Esophagus muscularis mucosa (tissue), 4 donors: ENCODE results near the gene DTNBP1. TPM values are rescaled to one million over a fixed set of nuclear protein-coding genes. Genes with fewer than 3 reads are reported as not detected.

Source experiments
- DNase-seq: peaks from one replicate; pipeline ENCODE4 v3.0.0-alpha.2; 2017; ENCODE audit errors: extremely low spot score
- H3K27ac ChIP-seq, 4 donors: fragments of 200-600 bp; sonication (generic); replicated peaks in 1 of 4; 1 replicate in 3 of 4; 2 replicates in 1 of 4; pipeline ENCODE4 v1.5.1; 2016 to 2019; ENCODE audit warnings: mild to moderate bottlenecking in 1 of 4
- H3K27me3 ChIP-seq, 4 donors: fragments of 200-600 bp; sonication (generic); one replicate each; pipeline versions ENCODE4 v1.5.1 to v1.6.0; 2016 to 2019
- H3K36me3 ChIP-seq, 4 donors: fragments of 200-600 bp; sonication (generic); one replicate each; pipeline ENCODE4 v1.5.1; 2016 to 2019
- H3K4me1 ChIP-seq, 4 donors: fragments of 200-600 bp; sonication (generic); one replicate each; pipeline ENCODE4 v1.5.1; 2016 to 2019
- H3K4me3 ChIP-seq, 4 donors: fragments of 200-600 bp; sonication (generic); 1 replicate in 2 of 4; 2 replicates in 2 of 4; pipeline ENCODE4 v1.5.1; 2016 to 2019; ENCODE audit warnings: mild to moderate bottlenecking in 4 of 4, moderate library complexity in 1 of 4
- H3K9me3 ChIP-seq, 4 donors: fragments of 200-600 bp; sonication (generic); 1 replicate in 3 of 4; 2 replicates in 1 of 4; pipeline ENCODE4 v1.5.1; 2016 to 2019
- EP300 ChIP-seq: sonication (generic); formaldehyde crosslinking; IDR thresholded peaks from one replicate; pipeline ENCODE4 v1.6.1; 2017; ENCODE audit warnings: antibody characterized with exemption
- POLR2A ChIP-seq: fragments of 450-650 bp; IDR thresholded peaks from one replicate; pipeline ENCODE4 v1.6.1; 2017; ENCODE audit warnings: antibody characterized with exemption, moderate library complexity, mild to moderate bottlenecking, low read depth
- POLR2AphosphoS5 ChIP-seq, 2 donors: sonication (generic); formaldehyde crosslinking; IDR thresholded peaks; one replicate each; pipeline ENCODE4 v1.6.1; 2017; ENCODE audit warnings: antibody characterized with exemption in 2 of 2
- WGBS: methylation state at CpG from one replicate; pipeline ENCODE4 v1.1.5; 2018; 5-methylcytosine and 5-hydroxymethylcytosine counted together
- intact Hi-C: fragments of 100-400 bp; cut with DNase I; formaldehyde crosslinking; loops from one replicate; pipeline ENCODE4 v1.15.1; 2023
- total RNA-seq, 4 donors: library from RNA; depleted of rRNA; stranded (reverse); fragments of >200 nt; gene quantifications; one replicate each; pipeline versions ENCODE4 v1.1.0 to v1.2.1, GENCODE V29; 2016
- TF ChIP-seq, protein P1 (sequence below), 3 experiments: fragments of 200-600 bp in 2 of 3; fragments of 450-650 bp in 1 of 3; sonication (generic) in 2 of 3; IDR thresholded peaks; one replicate each; pipeline ENCODE4 v1.5.1; 2017 to 2019; ENCODE audit warnings: antibody characterized with exemption in 3 of 3, mild to moderate bottlenecking in 2 of 3, moderate library complexity in 1 of 3

Gene DTNBP1
- total RNA-seq, 4 donors from 2014 or later: 18.3 to 26.8 (median 25.4) TPM

DNA sequence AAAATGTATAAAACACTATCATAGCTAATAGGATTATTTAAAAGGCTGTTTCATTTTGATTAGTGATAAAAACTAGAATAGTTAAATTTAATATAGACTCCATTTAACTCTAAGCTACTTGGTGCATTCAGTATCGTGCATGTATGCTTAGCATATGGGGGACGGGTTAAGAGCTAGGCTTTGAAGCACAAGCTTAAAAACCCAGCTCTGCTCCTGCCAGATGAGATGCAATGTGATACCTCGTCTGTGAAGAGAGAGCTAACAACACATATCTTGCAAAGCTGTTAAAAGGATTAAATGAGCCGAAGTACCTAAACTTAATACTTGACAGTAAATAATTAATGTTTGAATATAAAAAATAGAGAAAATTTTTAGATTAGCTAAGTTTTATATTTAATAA, 42.2 kb downstream of the DTNBP1 start:
- WGBS: 81% methylated on average over 4 of the region's 4 CpGs
- intact Hi-C loops: loop anchor here (5.0 to 10.0 kb wide), 3 partner anchors 128 to 1486 kb away; no protein-coding TSS in a partner anchor

GRCh38 chr6:15619330-15619729, 43.5 kb downstream of the DTNBP1 start:
- DNase-seq: no peak
- peaks cover 0 to 8% (median 2%) of the 10 kb centered on the region in 4 donors for H3K36me3 ChIP-seq
- H3K27me3 ChIP-seq: no peaks in the 10 kb centered on the region
- 95% methylated on average over 1 of the region's 1 CpG for WGBS
- no peak overlapping the region for H3K4me3 ChIP-seq
- peaks cover 31 to 37% (median 34%) of the 10 kb centered on the region in 4 donors for H3K4me1 ChIP-seq
- intact Hi-C loops: no loop called here
- no peaks in the 10 kb centered on the region for H3K9me3 ChIP-seq
- TF ChIP-seq, protein P1, sequence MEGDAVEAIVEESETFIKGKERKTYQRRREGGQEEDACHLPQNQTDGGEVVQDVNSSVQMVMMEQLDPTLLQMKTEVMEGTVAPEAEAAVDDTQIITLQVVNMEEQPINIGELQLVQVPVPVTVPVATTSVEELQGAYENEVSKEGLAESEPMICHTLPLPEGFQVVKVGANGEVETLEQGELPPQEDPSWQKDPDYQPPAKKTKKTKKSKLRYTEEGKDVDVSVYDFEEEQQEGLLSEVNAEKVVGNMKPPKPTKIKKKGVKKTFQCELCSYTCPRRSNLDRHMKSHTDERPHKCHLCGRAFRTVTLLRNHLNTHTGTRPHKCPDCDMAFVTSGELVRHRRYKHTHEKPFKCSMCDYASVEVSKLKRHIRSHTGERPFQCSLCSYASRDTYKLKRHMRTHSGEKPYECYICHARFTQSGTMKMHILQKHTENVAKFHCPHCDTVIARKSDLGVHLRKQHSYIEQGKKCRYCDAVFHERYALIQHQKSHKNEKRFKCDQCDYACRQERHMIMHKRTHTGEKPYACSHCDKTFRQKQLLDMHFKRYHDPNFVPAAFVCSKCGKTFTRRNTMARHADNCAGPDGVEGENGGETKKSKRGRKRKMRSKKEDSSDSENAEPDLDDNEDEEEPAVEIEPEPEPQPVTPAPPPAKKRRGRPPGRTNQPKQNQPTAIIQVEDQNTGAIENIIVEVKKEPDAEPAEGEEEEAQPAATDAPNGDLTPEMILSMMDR (IDR thresholded peaks at IDR 0.05): no peak
- no peak overlapping the region for H3K27ac ChIP-seq

More for the DNA sequence above, 42.2 kb downstream of the DTNBP1 start:
- Histone ChIP-seq H3K9me3 (no peaks in the 10 kb centered on the region), H3K27ac (peak overlapping the region in 1 of 4 donors; percentile 69), H3K27me3 (no peaks in the 10 kb centered on the region), H3K4me3 (no peak overlapping the region), H3K36me3 (peaks cover 0 to 5% (median 0%) of the 10 kb centered on the region in 4 donors), H3K4me1 (peaks cover 31 to 37% (median 34%) of the 10 kb centered on the region in 4 donors)
- DNase-seq: no peak
- TF ChIP-seq EP300 (no peak), POLR2AphosphoS5 (IDR thresholded peaks at IDR 0.05) (no peak), POLR2A (no peak)
- TF ChIP-seq, protein P1 (IDR thresholded peaks at IDR 0.05): no peak

DNA sequence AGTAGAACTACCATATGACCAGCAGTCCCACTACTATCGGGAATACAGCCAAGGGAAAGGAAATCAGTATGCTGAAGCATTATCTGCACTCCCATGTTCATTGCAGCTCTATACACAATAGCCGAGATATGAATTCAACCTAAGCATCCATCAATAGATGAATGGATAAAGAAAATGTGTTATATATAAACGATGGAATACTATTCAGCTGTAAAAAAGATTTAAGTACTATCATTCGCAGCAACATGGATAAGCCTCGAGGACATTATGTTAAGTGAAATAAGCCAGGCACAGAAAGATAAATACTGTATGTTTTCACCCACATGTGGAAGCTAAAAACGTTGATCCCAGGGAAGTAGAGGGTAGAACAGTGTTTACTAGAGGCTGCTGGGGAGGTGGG, 44.1 kb downstream of the DTNBP1 start:
- no peaks in the 10 kb centered on the region for H3K27me3 ChIP-seq
- H3K27ac ChIP-seq: no peak overlapping the region
- H3K4me3 ChIP-seq: no peak overlapping the region
- intact Hi-C loops: no loop called here
- 97% methylated on average over 6 of the region's 6 CpGs for WGBS
- H3K4me1 ChIP-seq: peaks cover 31 to 36% (median 33%) of the 10 kb centered on the region in 4 donors
- peaks cover 0 to 13% (median 3%) of the 10 kb centered on the region in 4 donors for H3K36me3 ChIP-seq
- no peak for DNase-seq
- no peaks in the 10 kb centered on the region for H3K9me3 ChIP-seq
- TF ChIP-seq EP300: no peak
- TF ChIP-seq, protein P1 (IDR thresholded peaks at IDR 0.05): no peak
- no peak for TF ChIP-seq POLR2A
- TF ChIP-seq POLR2AphosphoS5 (IDR thresholded peaks at IDR 0.05): no peak

- H3K36me3 ChIP-seq: peaks cover 0 to 17% (median 3%) of the 10 kb centered on the region in 4 donors
- no peak for DNase-seq
- H3K27me3 ChIP-seq: no peaks in the 10 kb centered on the region
- WGBS: 96% methylated on average over 5 of the region's 5 CpGs
- TF ChIP-seq, protein P1 (IDR thresholded peaks at IDR 0.05): no peak
- TF ChIP-seq POLR2A (no peak), EP300 (no peak), POLR2AphosphoS5 (IDR thresholded peaks at IDR 0.05) (no peak)
- no peak overlapping the region for H3K27ac ChIP-seq
- H3K4me3 ChIP-seq: no peak overlapping the region
- no peaks in the 10 kb centered on the region for H3K9me3 ChIP-seq
- intact Hi-C loops: no loop called here
- H3K4me1 ChIP-seq: peaks cover 11 to 15% (median 11%) of the 10 kb centered on the region in 4 donors
Measured at GRCh38 chr6:15616261-15616660, 46.6 kb downstream of the DTNBP1 start.

DNA sequence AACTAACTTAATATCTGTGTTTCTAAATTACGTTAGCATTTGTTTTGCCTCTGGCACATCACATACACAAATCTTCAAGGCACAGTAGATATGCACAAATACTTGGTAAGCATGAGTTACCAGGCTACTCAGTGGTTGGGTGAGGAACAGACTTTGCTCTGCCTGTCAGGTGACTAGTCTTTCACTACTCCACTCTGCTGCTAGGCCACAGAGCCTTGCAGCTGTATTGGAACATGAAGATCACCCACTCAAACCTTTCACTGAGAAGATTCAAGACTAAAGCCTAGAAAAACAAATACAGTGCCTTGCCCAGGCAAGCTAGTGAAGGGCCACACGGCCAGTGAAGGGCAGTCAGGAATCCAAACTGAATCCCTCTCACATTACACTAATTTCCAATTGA, 47.0 kb downstream of the DTNBP1 start:
- DNase-seq: no peak
- peaks cover 6 to 10% (median 7%) of the 10 kb centered on the region in 4 donors for H3K4me1 ChIP-seq
- H3K27ac ChIP-seq: no peak overlapping the region
- H3K9me3 ChIP-seq: no peaks in the 10 kb centered on the region
- TF ChIP-seq POLR2AphosphoS5 (IDR thresholded peaks at IDR 0.05) (no peak), EP300 (no peak), POLR2A (no peak)
- TF ChIP-seq, protein P1 (IDR thresholded peaks at IDR 0.05): no peak
- WGBS: 73% methylated on average over 2 of the region's 2 CpGs
- no peaks in the 10 kb centered on the region for H3K27me3 ChIP-seq
- H3K36me3 ChIP-seq: peaks cover 0 to 22% (median 6%) of the 10 kb centered on the region in 4 donors
- intact Hi-C loops: no loop called here
- H3K4me3 ChIP-seq: no peak overlapping the region
